LNCAP (cell line): ENCODE measurements around the gene MT1E.

Source experiments
- CTCF ChIP-seq: fragments of 450-650 bp; IDR thresholded peaks from 2 replicates; pipeline ENCODE4 v1.5.1; 2017; ENCODE audit warnings: mild to moderate bottlenecking

The MT1E gene

GRCh38 chr16:56615353-56615752 is 10.2 kb upstream of the MT1E start:
- TF ChIP-seq CTCF, result no peak

DNA sequence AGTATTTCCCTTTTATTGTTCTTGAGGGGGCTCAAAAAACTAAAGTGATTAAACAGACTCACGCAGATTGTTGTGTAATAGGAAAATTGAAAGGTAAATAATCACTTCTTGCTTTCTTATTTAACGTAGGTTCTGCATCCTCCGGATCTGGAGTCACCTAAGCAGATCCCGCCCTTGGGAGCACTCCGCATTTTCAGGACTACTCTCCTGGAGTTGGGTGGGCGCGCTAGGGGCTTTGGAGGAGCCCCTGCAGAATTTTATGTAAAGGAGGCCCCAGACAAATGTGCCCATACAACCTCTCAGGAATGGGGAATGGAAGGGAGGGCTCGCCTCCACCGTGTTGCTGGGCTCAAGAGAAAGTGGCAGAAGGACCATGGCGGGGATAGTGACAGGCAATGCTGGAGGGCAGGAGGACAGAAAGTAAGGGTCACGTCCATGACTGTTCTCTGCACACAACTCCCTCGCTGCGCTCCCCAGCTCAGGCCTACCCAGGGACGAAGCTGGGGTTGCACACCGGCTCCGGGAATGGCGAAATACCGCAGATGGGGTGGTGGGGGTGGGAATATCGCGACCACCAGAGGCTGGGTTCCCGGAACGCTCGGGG is 8.9 kb upstream of the MT1E start:
- TF ChIP-seq CTCF, result no peak

DNA sequence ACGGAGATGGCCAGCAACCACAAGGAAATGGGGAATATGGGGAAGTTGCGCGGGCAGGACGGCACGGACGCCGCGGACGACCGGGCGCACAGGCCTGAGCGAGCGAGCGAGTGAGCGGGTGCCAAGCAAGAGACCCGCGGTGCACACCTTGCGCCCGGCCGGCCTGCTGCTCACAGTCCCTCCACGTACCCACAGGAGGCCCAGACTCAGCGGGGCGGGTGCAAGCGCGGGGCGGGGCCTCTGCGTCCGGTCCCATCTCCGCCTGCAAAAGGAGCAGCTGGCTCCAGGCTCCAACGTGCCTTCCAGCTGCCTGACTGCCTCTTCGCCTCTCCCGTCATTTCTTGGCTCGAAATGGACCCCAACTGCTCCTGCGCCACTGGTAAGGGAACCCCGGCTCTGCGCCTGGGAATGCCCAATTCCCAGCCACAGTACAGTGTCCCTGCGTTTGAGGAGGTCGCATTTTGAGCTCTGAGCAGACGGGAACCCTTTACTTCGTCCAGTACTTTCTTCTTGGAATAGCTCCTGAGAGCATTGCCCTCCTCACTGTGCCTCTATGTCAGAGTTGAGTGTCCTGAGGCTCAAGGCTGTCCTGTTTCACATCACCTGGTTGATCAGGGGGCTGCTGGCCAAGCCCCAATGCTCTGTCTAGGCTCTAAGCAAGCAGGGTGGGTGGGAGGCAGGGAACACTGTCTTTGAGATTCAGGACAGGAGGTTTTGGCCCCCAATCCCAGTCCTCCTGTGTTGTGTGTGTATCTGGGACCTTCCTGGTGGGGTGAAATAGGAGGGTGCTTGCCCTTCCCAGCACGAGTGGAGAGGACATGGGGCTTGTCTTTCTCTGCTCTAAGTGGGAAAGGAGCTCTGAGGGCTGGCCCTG is 8.1 kb upstream of the MT1E start:
- TF ChIP-seq CTCF, result no peak

DNA sequence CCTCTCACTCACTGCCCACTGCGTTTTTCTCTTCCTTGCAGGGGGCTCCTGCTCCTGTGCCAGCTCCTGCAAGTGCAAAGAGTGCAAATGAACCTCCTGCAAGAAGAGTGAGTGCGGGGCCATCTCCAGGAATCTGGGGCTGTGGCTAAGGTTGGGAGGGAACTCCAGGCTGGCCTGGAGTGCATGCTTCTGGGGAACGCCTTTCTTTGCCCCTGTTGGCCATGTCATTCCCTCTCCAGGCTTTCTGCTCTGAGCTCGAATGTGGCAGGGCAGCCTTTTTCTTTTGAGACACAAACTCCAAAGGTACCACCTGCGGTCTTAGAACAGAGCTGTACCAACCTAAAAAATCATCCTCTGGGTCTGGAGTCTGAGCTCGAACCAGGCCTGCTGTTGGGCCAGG is 7.4 kb upstream of the MT1E start:
- TF ChIP-seq CTCF, result no peak

- no peak for TF ChIP-seq CTCF
Observed at GRCh38 chr16:56620339-56620897, 5.2 kb upstream of the MT1E start.

DNA sequence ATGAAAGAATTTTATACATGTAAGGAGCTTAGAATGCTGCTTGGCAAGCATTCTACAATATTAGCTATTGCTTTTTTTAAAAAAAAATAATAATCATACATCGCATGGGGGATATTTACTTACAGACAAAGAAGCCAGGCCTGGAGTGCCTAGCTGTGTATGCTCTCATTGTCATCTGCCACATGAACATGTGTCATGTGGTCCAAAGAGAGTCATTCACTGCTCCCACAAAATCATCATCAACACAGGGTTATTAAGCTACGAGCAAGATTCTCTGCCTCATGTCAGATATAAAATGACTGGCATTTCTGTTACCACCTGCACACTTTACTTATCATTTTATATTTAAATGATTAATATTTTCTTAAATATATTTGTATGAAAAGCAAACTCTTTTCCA is 1.9 kb upstream of the MT1E start:
- no peak for TF ChIP-seq CTCF

GRCh38 chr16:56625943-56626654 is 518 bp downstream of the MT1E start:
- no peak for TF ChIP-seq CTCF
